Panc1 (cell line): ENCODE data around the gene C12orf43.

ENCODE experiments used
- POLR2AphosphoS5 ChIP-seq: IDR thresholded peaks from 2 replicates; pipeline ENCODE4 v1.6.1; 2012; ENCODE audit warnings: mild to moderate bottlenecking, low read depth, low read length, moderate library complexity
- SIN3A ChIP-seq: IDR thresholded peaks from 2 replicates; pipeline ENCODE4 v1.6.1; 2012; ENCODE audit warnings: low read depth, mild to moderate bottlenecking, low read length, moderate library complexity, borderline replicate concordance; ENCODE audit not compliant: insufficient read depth
- TCF7L2 ChIP-seq: IDR thresholded peaks from 2 replicates; pipeline ENCODE4 v1.6.1; 2011; ENCODE audit warnings: mild to moderate bottlenecking, low read depth, low read length, inconsistent platforms
- TF ChIP-seq, protein P1 (sequence below): fragments of 450-650 bp; IDR thresholded peaks from 2 replicates; pipeline ENCODE4 v1.5.1; 2017; ENCODE audit warnings: mild to moderate bottlenecking

DNA sequence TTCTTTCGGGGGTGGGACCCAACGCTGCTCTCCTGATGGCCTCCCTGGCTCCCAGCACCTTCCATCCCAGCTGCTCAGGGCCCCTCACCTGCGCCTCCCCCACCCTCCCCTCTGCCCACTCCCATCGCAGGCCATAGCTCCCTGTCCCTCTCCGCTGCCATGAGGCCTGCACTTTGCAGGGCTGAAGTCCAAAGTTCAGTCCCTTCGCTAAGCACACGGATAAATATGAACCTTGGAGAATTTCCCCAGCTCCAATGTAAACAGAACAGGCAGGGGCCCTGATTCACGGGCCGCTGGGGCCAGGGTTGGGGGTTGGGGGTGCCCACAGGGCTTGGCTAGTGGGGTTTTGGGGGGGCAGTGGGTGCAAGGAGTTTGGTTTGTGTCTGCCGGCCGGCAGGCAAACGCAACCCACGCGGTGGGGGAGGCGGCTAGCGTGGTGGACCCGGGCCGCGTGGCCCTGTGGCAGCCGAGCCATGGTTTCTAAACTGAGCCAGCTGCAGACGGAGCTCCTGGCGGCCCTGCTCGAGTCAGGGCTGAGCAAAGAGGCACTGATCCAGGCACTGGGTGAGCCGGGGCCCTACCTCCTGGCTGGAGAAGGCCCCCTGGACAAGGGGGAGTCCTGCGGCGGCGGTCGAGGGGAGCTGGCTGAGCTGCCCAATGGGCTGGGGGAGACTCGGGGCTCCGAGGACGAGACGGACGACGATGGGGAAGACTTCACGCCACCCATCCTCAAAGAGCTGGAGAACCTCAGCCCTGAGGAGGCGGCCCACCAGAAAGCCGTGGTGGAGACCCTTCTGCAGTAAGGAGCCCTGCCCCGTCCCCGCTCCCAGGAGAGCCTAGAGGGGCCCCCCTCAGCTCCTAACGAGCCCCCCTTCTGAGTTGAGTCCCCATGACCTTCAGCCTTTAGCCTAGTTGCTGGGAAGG lies 37.7 kb downstream of the C12orf43 start, which contains the start of gene HNF1A:
- TF ChIP-seq SIN3A (no peak), POLR2AphosphoS5 (no peak), TCF7L2 (no peak)
- TF ChIP-seq, protein P1, sequence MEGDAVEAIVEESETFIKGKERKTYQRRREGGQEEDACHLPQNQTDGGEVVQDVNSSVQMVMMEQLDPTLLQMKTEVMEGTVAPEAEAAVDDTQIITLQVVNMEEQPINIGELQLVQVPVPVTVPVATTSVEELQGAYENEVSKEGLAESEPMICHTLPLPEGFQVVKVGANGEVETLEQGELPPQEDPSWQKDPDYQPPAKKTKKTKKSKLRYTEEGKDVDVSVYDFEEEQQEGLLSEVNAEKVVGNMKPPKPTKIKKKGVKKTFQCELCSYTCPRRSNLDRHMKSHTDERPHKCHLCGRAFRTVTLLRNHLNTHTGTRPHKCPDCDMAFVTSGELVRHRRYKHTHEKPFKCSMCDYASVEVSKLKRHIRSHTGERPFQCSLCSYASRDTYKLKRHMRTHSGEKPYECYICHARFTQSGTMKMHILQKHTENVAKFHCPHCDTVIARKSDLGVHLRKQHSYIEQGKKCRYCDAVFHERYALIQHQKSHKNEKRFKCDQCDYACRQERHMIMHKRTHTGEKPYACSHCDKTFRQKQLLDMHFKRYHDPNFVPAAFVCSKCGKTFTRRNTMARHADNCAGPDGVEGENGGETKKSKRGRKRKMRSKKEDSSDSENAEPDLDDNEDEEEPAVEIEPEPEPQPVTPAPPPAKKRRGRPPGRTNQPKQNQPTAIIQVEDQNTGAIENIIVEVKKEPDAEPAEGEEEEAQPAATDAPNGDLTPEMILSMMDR: no peak
